HL-60/S4 (cell line): Measurements from ENCODE around the gene MARCHF5.
"Not testable (repeated sequence)": the region's sequence is repeated elsewhere in the genome, so short reads cannot be mapped to it uniquely, and the experiment has no call there.

Experiments
- in situ Hi-C: fragments of 300-500 bp; cut with MboI; formaldehyde crosslinking; loops from 2 replicates; pipeline ENCODE4 v1.14.3; 2022; ENCODE audit warnings: low sequenced_read_pairs

Gene MARCHF5

DNA sequence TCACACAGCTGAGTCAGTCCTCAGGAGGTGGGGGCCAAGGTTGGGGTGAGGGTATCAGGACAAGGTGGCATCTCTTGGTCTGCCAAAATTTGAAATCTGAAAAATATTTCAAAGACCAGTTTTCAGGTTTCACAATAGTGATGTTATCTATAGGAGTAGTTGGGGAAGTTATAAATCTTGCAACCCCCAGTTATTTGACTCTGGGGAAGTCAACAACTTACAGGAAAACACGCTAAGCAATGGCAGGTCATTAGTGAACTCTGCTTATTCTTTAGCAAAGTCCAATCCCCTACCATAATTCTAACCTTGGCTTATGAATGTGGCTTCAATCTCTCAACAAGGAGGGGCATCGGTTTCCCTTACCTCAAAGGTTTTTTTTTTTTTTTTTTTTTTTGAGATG is 94.9 kb downstream of the MARCHF5 start:
- in situ Hi-C loops, result no loop called here

- in situ Hi-C loops, result no loop called here
These were observed 96.4 kb downstream of the MARCHF5 start for GRCh38 chr10:92387289-92387940.

GRCh38 chr10:92393173-92393572 is 102.2 kb downstream of the MARCHF5 start:
- in situ Hi-C loops, result not testable (repeated sequence)

GRCh38 chr10:92395271-92395670 is 104.3 kb downstream of the MARCHF5 start:
- in situ Hi-C loops, result no loop called here

GRCh38 chr10:92402234-92402633 is 111.3 kb downstream of the MARCHF5 start:
- in situ Hi-C loops, result not testable (repeated sequence)
